Raji (cell line): ENCODE data around the gene FRMD1.

Source experiments
- POLR2A ChIP-seq: IDR thresholded peaks from 2 replicates; pipeline ENCODE4 v1.6.1; 2011; ENCODE audit warnings: low read depth, low read length, control low read depth; ENCODE audit not compliant: insufficient read depth

The FRMD1 gene

GRCh38 chr6:168040856-168041496 lies 38.0 kb downstream of the FRMD1 start:
- no peak for TF ChIP-seq POLR2A

- TF ChIP-seq POLR2A: no peak
Observed at GRCh38 chr6:168039849-168040248, 39.2 kb downstream of the FRMD1 start.

- no peak for TF ChIP-seq POLR2A
Observed at GRCh38 chr6:168039301-168039700, 39.7 kb downstream of the FRMD1 start.

GRCh38 chr6:168038576-168039140 lies 40.4 kb downstream of the FRMD1 start:
- TF ChIP-seq POLR2A: no peak

GRCh38 chr6:168037856-168038255 lies 41.2 kb downstream of the FRMD1 start:
- TF ChIP-seq POLR2A: no peak

- no peak for TF ChIP-seq POLR2A
Observed at GRCh38 chr6:168037242-168037641, 41.8 kb downstream of the FRMD1 start.

- TF ChIP-seq POLR2A: no peak
Observed at GRCh38 chr6:168035661-168036545, 43.1 kb downstream of the FRMD1 start.

- no peak for TF ChIP-seq POLR2A
Observed at GRCh38 chr6:168035098-168035660, 43.8 kb downstream of the FRMD1 start.

GRCh38 chr6:168034537-168034936 lies 44.5 kb downstream of the FRMD1 start:
- no peak for TF ChIP-seq POLR2A

- TF ChIP-seq POLR2A: no peak
Observed at GRCh38 chr6:168033791-168034190, 45.2 kb downstream of the FRMD1 start.

- TF ChIP-seq POLR2A: no peak
Observed at GRCh38 chr6:168032005-168032760, 46.8 kb downstream of the FRMD1 start.

- TF ChIP-seq POLR2A: no peak
Observed at GRCh38 chr6:168031411-168031971, 47.5 kb downstream of the FRMD1 start.

- no peak for TF ChIP-seq POLR2A
Observed at GRCh38 chr6:168030908-168031307, 48.1 kb downstream of the FRMD1 start.

GRCh38 chr6:168030218-168030746 lies 48.7 kb downstream of the FRMD1 start:
- TF ChIP-seq POLR2A: no peak
